K562 (cell line): Measurements from ENCODE around the gene RNU6-8.

Experiments
- CBFB ChIP-seq: sonication (generic); formaldehyde crosslinking; IDR thresholded peaks from 2 replicates; pipeline ENCODE4 v1.4.0; 2020; ENCODE audit warnings: mild to moderate bottlenecking, missing genetic modification reagents
- HDAC2 ChIP-seq: fragments of 450-650 bp; IDR thresholded peaks from 2 replicates; pipeline ENCODE4 v1.6.1; 2016; ENCODE audit warnings: mild to moderate bottlenecking
- HEY1 ChIP-seq: fragments of 250-450 bp; sonication (Bioruptor Pico); IDR thresholded peaks from 2 replicates; pipeline ENCODE4 v1.5.0; 2020; ENCODE audit warnings: mild to moderate bottlenecking, moderate library complexity, borderline replicate concordance
- L3MBTL2 ChIP-seq: fragments of 450-650 bp; IDR thresholded peaks from 2 replicates; pipeline ENCODE4 v1.6.1; 2016; ENCODE audit warnings: mild to moderate bottlenecking, moderate library complexity
- MBD1 ChIP-seq: fragments of 250-450 bp; sonication (Bioruptor Pico); IDR thresholded peaks from 2 replicates; pipeline ENCODE4 v1.8.0; 2022; ENCODE audit warnings: inconsistent platforms
- MLLT1 ChIP-seq, 2 experiments: fragments of 450-650 bp; IDR thresholded peaks; 2 replicates each; pipeline ENCODE4 v1.6.1; 2016
- NFE2 ChIP-seq: IDR thresholded peaks from 2 replicates; pipeline ENCODE4 v1.6.1; 2014; ENCODE audit warnings: antibody characterized with exemption, low read depth
- POLR2A ChIP-seq: fragments of 450-650 bp; conservative IDR thresholded peaks from 2 replicates; pipeline ENCODE4 v1.6.1; 2016
- POU5F1 ChIP-seq: fragments of 150-350 bp; IDR thresholded peaks from 2 replicates; pipeline ENCODE4 v1.6.1; 2014; ENCODE audit warnings: borderline replicate concordance, low read length, low read depth, mild to moderate bottlenecking; ENCODE audit not compliant: partially characterized antibody
- RAD21 ChIP-seq, 2 experiments: fragments of 250-450 bp in 1 of 2; fragments of 450-650 bp in 1 of 2; sonication (Bioruptor Pico) in 1 of 2; formaldehyde crosslinking in 1 of 2; IDR thresholded peaks in 1 of 2; conservative IDR thresholded peaks in 1 of 2; 2 replicates each; pipeline versions ENCODE4 v1.4.0 to v1.8.0; 2020 to 2022; ENCODE audit warnings: mild to moderate bottlenecking in 2 of 2, moderate library complexity in 1 of 2
- SRSF1 ChIP-seq: fragments of 200-400 bp; formaldehyde crosslinking; IDR thresholded peaks from 2 replicates; pipeline ENCODE4 v1.6.1; 2017; ENCODE audit warnings: mild to moderate bottlenecking, low read depth, low read length, moderate library complexity
- ZBTB40 ChIP-seq, 2 experiments: fragments of 450-650 bp in 1 of 2; sonication (generic) in 1 of 2; formaldehyde crosslinking in 1 of 2; IDR thresholded peaks; 2 replicates each; pipeline versions ENCODE4 v1.7.1 to v1.9.0; 2016 to 2022; ENCODE audit warnings: inconsistent platforms in 1 of 2, mild to moderate bottlenecking in 1 of 2, missing genetic modification reagents in 1 of 2
- ZNF274 ChIP-seq: IDR thresholded peaks from 2 replicates; pipeline ENCODE4 v1.6.1; 2011; ENCODE audit warnings: low read depth, mild to moderate bottlenecking, low read length, moderate library complexity, borderline replicate concordance
- TF ChIP-seq, protein P1 (sequence below), 3 experiments: IDR thresholded peaks in 2 of 3; conservative IDR thresholded peaks in 1 of 3; 2 replicates each; pipeline ENCODE4 v1.5.1; 2011 to 2012; ENCODE audit warnings: low read length in 3 of 3, mild to moderate bottlenecking in 3 of 3, control low read depth in 2 of 3, improper control_type of control experiment in 1 of 3, inconsistent platforms in 1 of 3, low read depth in 1 of 3, mixed read lengths in 1 of 3, moderate library complexity in 1 of 3; ENCODE audit not compliant: insufficient read depth in 2 of 3

- TF ChIP-seq, protein P1, sequence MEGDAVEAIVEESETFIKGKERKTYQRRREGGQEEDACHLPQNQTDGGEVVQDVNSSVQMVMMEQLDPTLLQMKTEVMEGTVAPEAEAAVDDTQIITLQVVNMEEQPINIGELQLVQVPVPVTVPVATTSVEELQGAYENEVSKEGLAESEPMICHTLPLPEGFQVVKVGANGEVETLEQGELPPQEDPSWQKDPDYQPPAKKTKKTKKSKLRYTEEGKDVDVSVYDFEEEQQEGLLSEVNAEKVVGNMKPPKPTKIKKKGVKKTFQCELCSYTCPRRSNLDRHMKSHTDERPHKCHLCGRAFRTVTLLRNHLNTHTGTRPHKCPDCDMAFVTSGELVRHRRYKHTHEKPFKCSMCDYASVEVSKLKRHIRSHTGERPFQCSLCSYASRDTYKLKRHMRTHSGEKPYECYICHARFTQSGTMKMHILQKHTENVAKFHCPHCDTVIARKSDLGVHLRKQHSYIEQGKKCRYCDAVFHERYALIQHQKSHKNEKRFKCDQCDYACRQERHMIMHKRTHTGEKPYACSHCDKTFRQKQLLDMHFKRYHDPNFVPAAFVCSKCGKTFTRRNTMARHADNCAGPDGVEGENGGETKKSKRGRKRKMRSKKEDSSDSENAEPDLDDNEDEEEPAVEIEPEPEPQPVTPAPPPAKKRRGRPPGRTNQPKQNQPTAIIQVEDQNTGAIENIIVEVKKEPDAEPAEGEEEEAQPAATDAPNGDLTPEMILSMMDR (IDR thresholded peaks at IDR 0.05 in 2 of 3, conservative IDR thresholded peaks at IDR 0.05 in 1 of 3; ENCODE audit: insufficient read depth in 2 of 3, low read depth in 1 of 3, low read length in 3 of 3), result no peak
- TF ChIP-seq CBFB (CRISPR knock-in tag) (no peak), HDAC2 (no peak), ZNF274 (no peak), MLLT1 (IDR thresholded peaks at IDR 0.05) (no peak), L3MBTL2 (no peak), RAD21 (CRISPR knock-in tag; conservative IDR thresholded peaks at IDR 0.05 in 1 of 2, IDR thresholded peaks at IDR 0.05 in 1 of 2) (no peak), SRSF1 (no peak), ZBTB40 (IDR thresholded peaks at IDR 0.05) (no peak), ZBTB40 (CRISPR knock-in tag; IDR thresholded peaks at IDR 0.05) (no peak), HEY1 (CRISPR knock-in tag) (no peak), POU5F1 (no peak), POLR2A (no peak), MBD1 (CRISPR knock-in tag) (no peak), NFE2 (no peak)
These were observed 36.1 kb downstream of the RNU6-8 start for GRCh38 chr14:32166924-32167323.
